SU-DHL-6 (cell line): Measurements from ENCODE around the gene ANKRD33.

Experiments
- EZH2phosphoT487 ChIP-seq: fragments of 200-600 bp; sonication (generic), shearing (Covaris generic); conservative IDR thresholded peaks from 2 replicates; pipeline ENCODE4 v1.6.1; 2018; ENCODE audit warnings: mild to moderate bottlenecking, antibody characterized with exemption, low read length, moderate library complexity, mixed read lengths
- TF ChIP-seq, protein P1 (sequence below): fragments of 200-600 bp; sonication (generic); IDR thresholded peaks from one replicate; pipeline ENCODE4 v1.5.1; 2017; ENCODE audit warnings: antibody characterized with exemption, mild to moderate bottlenecking, low read length, moderate library complexity; ENCODE audit not compliant: insufficient read depth, poor library complexity, severe bottlenecking

GRCh38 chr12:51883998-51884675 is 3.8 kb upstream of the ANKRD33 start:
- TF ChIP-seq, protein P1, sequence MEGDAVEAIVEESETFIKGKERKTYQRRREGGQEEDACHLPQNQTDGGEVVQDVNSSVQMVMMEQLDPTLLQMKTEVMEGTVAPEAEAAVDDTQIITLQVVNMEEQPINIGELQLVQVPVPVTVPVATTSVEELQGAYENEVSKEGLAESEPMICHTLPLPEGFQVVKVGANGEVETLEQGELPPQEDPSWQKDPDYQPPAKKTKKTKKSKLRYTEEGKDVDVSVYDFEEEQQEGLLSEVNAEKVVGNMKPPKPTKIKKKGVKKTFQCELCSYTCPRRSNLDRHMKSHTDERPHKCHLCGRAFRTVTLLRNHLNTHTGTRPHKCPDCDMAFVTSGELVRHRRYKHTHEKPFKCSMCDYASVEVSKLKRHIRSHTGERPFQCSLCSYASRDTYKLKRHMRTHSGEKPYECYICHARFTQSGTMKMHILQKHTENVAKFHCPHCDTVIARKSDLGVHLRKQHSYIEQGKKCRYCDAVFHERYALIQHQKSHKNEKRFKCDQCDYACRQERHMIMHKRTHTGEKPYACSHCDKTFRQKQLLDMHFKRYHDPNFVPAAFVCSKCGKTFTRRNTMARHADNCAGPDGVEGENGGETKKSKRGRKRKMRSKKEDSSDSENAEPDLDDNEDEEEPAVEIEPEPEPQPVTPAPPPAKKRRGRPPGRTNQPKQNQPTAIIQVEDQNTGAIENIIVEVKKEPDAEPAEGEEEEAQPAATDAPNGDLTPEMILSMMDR, result no peak
- TF ChIP-seq EZH2phosphoT487, result no peak
